Lower leg skin (tissue), 3 donors: Measurements from ENCODE around the gene DDI2.

ENCODE experiments used
- CTCF ChIP-seq, 3 donors: fragments of 450-650 bp; IDR thresholded peaks; one replicate each; pipeline ENCODE4 v1.5.1; 2016; ENCODE audit warnings: antibody characterized with exemption in 3 of 3, mild to moderate bottlenecking in 3 of 3, moderate library complexity in 2 of 3
- POLR2A ChIP-seq, 2 donors: fragments of 450-650 bp; IDR thresholded peaks; one replicate each; pipeline ENCODE4 v1.6.1; 2016 to 2017; ENCODE audit warnings: antibody characterized with exemption in 2 of 2, mild to moderate bottlenecking in 1 of 2, moderate library complexity in 1 of 2

GRCh38 chr1:15707239-15707925, 90.1 kb downstream of the DDI2 start:
- TF ChIP-seq CTCF (IDR thresholded peaks at IDR 0.05) (no peak), POLR2A (IDR thresholded peaks at IDR 0.05) (no peak)
